ENCODE results near the gene PLA2G4E.

GRCh38 chr15:42010434-42010833, 10.4 kb downstream of the PLA2G4E start:
- TF ChIP-seq CTCF (IDR thresholded peaks at IDR 0.05) (no peak), POLR2AphosphoS5 (IDR thresholded peaks at IDR 0.05; ENCODE audit: low read depth, low read length) (no peak), TCF7L2 (IDR thresholded peaks at IDR 0.05; ENCODE audit: low read depth, low read length) (no peak), SIN3A (IDR thresholded peaks at IDR 0.05; ENCODE audit: borderline replicate concordance, insufficient read depth, low read depth, low read length) (no peak), REST (IDR thresholded peaks at IDR 0.05; ENCODE audit: insufficient read depth in 1 of 2, low read depth in 2 of 2, low read length in 1 of 2) (no peak)
